ENCODE results near the gene TAF9.
A peak's percentile ranks its signal among the peaks of the same experiment; 100 is the strongest.
"Not testable (repeated sequence)": the region's sequence is repeated elsewhere in the genome, so short reads cannot be mapped to it uniquely, and the experiment has no call there.

TAF9 gene

GRCh38 chr5:69335341-69335935, 33.9 kb downstream of the TAF9 start:
- no peak for DNase-seq

GRCh38 chr5:69334793-69335268, 34.5 kb downstream of the TAF9 start:
- DNase-seq: peak; percentile 76

- not testable (repeated sequence) for DNase-seq
Measured at GRCh38 chr5:69333668-69334315, 35.5 kb downstream of the TAF9 start.

- DNase-seq: no peak
Measured at GRCh38 chr5:69331528-69332445, 37.5 kb downstream of the TAF9 start.

- DNase-seq: no peak
Measured at GRCh38 chr5:69329905-69330489, 39.3 kb downstream of the TAF9 start.

GRCh38 chr5:69326365-69326764, 43.0 kb downstream of the TAF9 start:
- DNase-seq: no peak

GRCh38 chr5:69317391-69317790, 51.9 kb downstream of the TAF9 start:
- DNase-seq: no peak

- no peak for DNase-seq
Measured at GRCh38 chr5:69315972-69316371, 53.3 kb downstream of the TAF9 start.
